Left lung (tissue), 10 donors: ENCODE measurements around the gene ADORA2A. TPM values are rescaled to one million over a fixed set of nuclear protein-coding genes. Genes with fewer than 3 reads are reported as not detected.

Experiments used
- ATAC-seq: fragments of 200-7000 bp; cut with Tn5 transposase; one replicate; pipeline ENCODE4 v1.9.1; 2020; ENCODE audit warnings: moderate library complexity
- DNase-seq, 4 donors: peaks; one replicate each; pipeline ENCODE4 v3.0.0-alpha.2; 2013 to 2020
- H3K27ac ChIP-seq, 2 donors: fragments of 200-600 bp; sonication (generic) in 1 of 2; one replicate each; pipeline versions ENCODE4 v1.5.0 to v1.8.0; 2020 to 2021
- H3K27me3 ChIP-seq, 2 donors: fragments of 200-600 bp; sonication (generic) in 1 of 2; one replicate each; pipeline versions ENCODE4 v1.5.0 to v1.8.0; 2020 to 2021
- H3K36me3 ChIP-seq, 2 donors: fragments of 200-600 bp; sonication (generic) in 1 of 2; one replicate each; pipeline versions ENCODE4 v1.5.0 to v1.8.0; 2020 to 2021
- H3K4me1 ChIP-seq, 2 donors: fragments of 200-600 bp; one replicate each; pipeline ENCODE4 v1.8.0; 2021
- H3K4me3 ChIP-seq, 2 donors: fragments of 200-600 bp; sonication (generic) in 1 of 2; one replicate each; pipeline versions ENCODE4 v1.5.0 to v1.8.0; 2020 to 2021; ENCODE audit warnings: mild to moderate bottlenecking in 1 of 2
- H3K9me3 ChIP-seq, 2 donors: fragments of 200-600 bp; sonication (generic) in 1 of 2; one replicate each; pipeline versions ENCODE4 v1.5.0 to v1.8.0; 2020 to 2021
- intact Hi-C, 2 donors: fragments of 100-400 bp; cut with DNase I; formaldehyde crosslinking; loops; one replicate each; pipeline versions ENCODE4 v1.11.2 to v1.14.2; 2022
- polyA plus RNA-seq, 6 donors: library from polyadenylated mRNA; unstranded; fragments of 120-200 nt; gene quantifications; one replicate each; pipeline ENCODE4 v1.2.1, GENCODE V29; 2013; ENCODE audit not compliant: insufficient read length in 6 of 6
- total RNA-seq, 2 donors: library from RNA; stranded (reverse); fragmentation: NEBNext Ultra II Directional; extraction: Animal tissue kit (Norgen Biotek cat#: 25700); gene quantifications; one replicate each; pipeline ENCODE4 v1.2.1, GENCODE V29; 2021
- TF ChIP-seq, protein P1 (sequence below), 2 donors: fragments of 200-600 bp; sonication (generic) in 1 of 2; IDR thresholded peaks; one replicate each; pipeline versions ENCODE4 v1.5.0 to v1.8.0; 2021; ENCODE audit warnings: antibody characterized with exemption in 2 of 2
- donor health status: DM: no; HTN: yes; CAD: no.
- donor health status: DM: no; HTN: no; CAD: no.

Gene ADORA2A
- total and polyA plus RNA-seq, 8 donors: 11.5 to 31.9 (median 25.9) TPM

DNA sequence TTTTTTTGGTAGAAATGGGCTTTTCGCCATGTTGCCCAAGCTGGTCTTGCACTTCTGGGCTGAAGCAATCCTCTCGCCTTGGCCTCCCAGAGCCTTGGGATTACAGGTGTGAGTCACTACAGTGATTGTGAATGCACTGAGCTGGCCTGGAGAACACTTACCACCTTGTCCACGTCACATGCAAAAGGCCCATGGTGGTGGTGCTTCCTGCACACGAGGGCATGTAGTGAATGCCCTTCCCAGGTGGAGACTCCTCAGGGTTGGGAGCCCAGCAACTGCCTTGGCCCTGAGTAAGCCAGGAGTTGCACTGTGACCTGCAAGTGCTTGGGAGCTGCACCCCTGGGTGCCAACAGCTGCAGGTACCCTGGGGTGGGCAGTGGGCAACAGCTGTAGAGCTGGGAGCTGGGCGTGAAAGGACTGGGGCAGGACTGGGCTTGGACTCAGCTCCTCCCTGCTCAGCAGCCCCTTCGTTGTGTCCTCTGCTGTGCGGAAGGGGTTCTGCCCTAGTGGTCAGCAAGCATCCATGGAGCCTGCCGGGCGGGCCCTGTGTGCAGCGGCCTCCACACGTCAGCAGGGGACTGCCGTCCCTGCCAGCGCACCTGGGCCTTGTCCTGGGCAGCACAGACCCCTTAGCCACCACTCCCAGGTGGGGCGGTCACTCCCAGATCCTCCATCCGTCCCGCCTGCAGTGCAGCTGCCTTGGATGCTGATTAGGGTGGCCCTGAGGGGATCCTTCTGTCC is 9.3 kb upstream of the ADORA2A start:
- H3K4me1 ChIP-seq: peaks cover 9 to 41% of the 10 kb centered on the region in 2 donors
- DNase-seq (peak in 1 of 4 donors; percentile 25), ATAC-seq (no peak)
- H3K9me3 ChIP-seq: no peaks in the 10 kb centered on the region
- intact Hi-C loops: no loop called here
- TF ChIP-seq, protein P1, sequence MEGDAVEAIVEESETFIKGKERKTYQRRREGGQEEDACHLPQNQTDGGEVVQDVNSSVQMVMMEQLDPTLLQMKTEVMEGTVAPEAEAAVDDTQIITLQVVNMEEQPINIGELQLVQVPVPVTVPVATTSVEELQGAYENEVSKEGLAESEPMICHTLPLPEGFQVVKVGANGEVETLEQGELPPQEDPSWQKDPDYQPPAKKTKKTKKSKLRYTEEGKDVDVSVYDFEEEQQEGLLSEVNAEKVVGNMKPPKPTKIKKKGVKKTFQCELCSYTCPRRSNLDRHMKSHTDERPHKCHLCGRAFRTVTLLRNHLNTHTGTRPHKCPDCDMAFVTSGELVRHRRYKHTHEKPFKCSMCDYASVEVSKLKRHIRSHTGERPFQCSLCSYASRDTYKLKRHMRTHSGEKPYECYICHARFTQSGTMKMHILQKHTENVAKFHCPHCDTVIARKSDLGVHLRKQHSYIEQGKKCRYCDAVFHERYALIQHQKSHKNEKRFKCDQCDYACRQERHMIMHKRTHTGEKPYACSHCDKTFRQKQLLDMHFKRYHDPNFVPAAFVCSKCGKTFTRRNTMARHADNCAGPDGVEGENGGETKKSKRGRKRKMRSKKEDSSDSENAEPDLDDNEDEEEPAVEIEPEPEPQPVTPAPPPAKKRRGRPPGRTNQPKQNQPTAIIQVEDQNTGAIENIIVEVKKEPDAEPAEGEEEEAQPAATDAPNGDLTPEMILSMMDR (IDR thresholded peaks at IDR 0.05): no peak
- H3K27me3 ChIP-seq: no peaks in the 10 kb centered on the region
- no peak overlapping the region for H3K27ac ChIP-seq
- H3K4me3 ChIP-seq: no peak overlapping the region
- peaks cover 0 to 51% of the 10 kb centered on the region in 2 donors for H3K36me3 ChIP-seq

DNA sequence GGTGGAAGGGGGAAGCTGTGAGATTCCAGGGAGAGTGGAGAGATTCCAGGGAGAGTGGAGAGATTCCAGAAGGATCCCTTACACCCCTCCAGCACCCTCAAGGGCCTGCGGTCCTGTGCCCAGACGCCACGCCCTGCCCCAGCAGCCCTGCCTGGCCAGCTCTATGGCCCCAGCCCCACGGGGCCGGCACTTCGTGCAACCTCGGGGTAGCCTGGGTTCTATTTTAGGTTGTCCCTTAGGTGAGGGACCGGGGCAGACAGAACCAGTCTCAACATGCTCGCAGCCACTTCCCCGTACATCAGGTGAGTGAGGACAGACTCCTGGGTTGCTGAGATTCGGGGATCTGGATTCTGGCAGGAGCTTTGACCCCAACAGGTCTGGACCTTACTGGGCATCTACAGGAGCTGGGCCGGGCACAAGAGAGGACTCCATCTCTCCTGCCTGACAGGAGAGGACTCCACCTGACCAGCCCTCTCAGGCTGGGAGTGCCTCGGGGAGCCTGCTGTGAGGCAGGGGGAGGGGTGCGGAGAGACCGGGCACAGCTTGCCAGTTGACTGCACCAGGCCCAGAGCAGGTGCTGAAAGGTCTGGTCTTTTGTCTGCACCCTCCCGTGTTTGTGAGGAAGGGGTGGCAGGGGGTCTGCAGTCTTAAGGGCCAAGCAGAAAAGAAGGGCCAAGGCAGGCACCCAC is 8.5 kb upstream of the ADORA2A start:
- Histone ChIP-seq H3K27me3 (no peaks in the 10 kb centered on the region), H3K4me1 (peaks cover 9 to 47% of the 10 kb centered on the region in 2 donors), H3K36me3 (peaks cover 0 to 43% of the 10 kb centered on the region in 2 donors), H3K9me3 (no peaks in the 10 kb centered on the region), H3K27ac (peak overlapping the region in 1 of 2 donors; percentile 23), H3K4me3 (no peak overlapping the region)
- TF ChIP-seq, protein P1 (IDR thresholded peaks at IDR 0.05): no peak
- intact Hi-C loops: no loop called here
- ATAC-seq (peak; percentile 44), DNase-seq (peak in 1 of 4 donors; percentile 38)

DNA sequence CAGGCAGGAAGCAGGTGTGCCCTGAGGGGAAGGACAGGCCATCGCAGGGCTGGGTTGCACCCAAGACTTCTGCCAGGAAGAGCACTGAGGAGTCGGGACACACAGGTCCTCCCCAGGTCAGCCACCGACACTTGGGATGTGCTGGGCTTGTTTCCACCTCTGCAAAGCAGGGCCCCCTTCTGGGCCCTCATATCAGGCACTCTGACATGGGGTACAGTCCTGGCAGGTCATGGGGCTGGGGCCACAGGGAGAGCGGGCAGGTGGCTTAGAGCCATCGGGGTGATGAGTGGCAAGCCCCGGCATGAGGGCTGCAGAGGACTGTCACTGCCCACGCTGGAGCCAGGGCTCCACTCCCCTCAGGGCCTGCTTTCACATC is 7.9 kb upstream of the ADORA2A start:
- Histone ChIP-seq H3K9me3 (no peaks in the 10 kb centered on the region), H3K27me3 (peaks cover 0 to 5% of the 10 kb centered on the region in 2 donors), H3K4me1 (peaks cover 14 to 52% of the 10 kb centered on the region in 2 donors), H3K36me3 (peaks cover 0 to 37% of the 10 kb centered on the region in 2 donors), H3K4me3 (no peak overlapping the region), H3K27ac (peak overlapping the region in 1 of 2 donors; percentile 23)
- ATAC-seq (no peak), DNase-seq (peak in 1 of 4 donors; percentile 61)
- TF ChIP-seq, protein P1 (IDR thresholded peaks at IDR 0.05): no peak
- intact Hi-C loops: no loop called here

DNA sequence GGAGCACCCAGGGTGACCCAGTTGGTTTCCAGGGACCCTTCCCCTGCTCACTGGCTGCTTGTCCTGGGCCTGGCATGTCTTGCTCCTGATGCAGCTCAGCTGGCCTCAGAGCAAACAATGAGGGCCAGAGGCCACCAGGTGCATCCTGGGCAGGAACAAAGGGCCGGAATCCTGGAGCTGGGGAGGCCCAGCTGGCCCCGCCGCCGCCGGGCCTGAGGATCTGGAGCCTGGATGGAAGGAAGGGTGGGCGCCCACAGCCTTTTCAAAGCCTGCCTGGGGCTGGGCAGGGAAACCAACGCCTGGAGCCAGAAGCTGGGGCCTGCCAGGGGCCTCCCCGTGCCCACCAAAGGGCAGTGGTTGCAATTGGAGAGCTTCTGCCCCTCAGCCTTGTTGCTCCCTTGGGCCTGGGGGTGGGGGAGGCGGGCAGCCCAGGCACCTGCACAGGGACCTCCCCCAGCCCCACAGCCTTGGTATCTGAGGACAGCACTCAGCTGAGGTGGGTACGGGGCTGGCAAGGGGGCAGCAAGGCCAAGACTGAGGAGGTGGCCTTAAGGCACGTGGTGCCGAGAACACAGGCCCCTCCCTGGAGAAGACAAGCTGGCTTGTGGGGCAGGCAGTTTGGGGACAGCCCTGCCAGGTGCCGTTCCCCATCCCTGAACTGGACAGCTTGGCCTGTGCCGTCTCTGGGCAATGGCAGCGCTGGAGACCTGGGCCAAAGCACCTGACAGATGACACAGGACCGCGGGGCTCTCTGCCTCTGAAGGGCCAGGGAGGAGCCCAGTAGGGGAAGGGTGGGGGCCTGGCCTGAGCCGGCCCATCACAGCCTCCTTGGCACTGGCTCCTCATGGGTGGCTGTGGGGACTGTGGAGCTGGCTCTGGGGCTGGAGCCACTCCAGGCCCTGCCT is 7.1 kb upstream of the ADORA2A start:
- ATAC-seq (peak; percentile 3), DNase-seq (peak in 1 of 4 donors; percentile 80)
- peaks cover 15 to 54% of the 10 kb centered on the region in 2 donors for H3K4me1 ChIP-seq
- intact Hi-C loops: loop anchor here in 1 of 2 donors (10.0 kb wide), 1 partner anchor 84 kb away; no protein-coding TSS in a partner anchor
- H3K9me3 ChIP-seq: no peaks in the 10 kb centered on the region
- peaks cover 0 to 8% of the 10 kb centered on the region in 2 donors for H3K27me3 ChIP-seq
- TF ChIP-seq, protein P1 (IDR thresholded peaks at IDR 0.05): no peak
- peak overlapping the region; percentile 13 to 57 for H3K27ac ChIP-seq
- H3K36me3 ChIP-seq: peaks cover 0 to 29% of the 10 kb centered on the region in 2 donors
- H3K4me3 ChIP-seq: no peak overlapping the region
